AG09309 (cell line): ENCODE measurements around the gene RADIL.

ENCODE experiments used
- DNase-seq: peaks from one replicate; pipeline ENCODE4 v3.0.0-alpha.2; 2010; ENCODE audit warnings: low read depth
- H3K4me3 ChIP-seq: 2 replicates; pipeline ENCODE4 v1.5.1; 2011; ENCODE audit warnings: mild to moderate bottlenecking, low read depth, low read length, moderate library complexity; ENCODE audit not compliant: control insufficient read depth
- CTCF ChIP-seq: IDR thresholded peaks from 2 replicates; pipeline ENCODE4 v1.5.1; 2011; ENCODE audit warnings: mild to moderate bottlenecking, low read depth, low read length, inconsistent platforms; ENCODE audit not compliant: insufficient read depth, control insufficient read depth; ENCODE audit errors: missing control alignments

The RADIL gene

GRCh38 chr7:4791738-4792536 lies 91.6 kb downstream of the RADIL start:
- H3K4me3 ChIP-seq, result no peak overlapping the region
- no peak for DNase-seq
- peak; percentile 47 for TF ChIP-seq CTCF

GRCh38 chr7:4791101-4791737 lies 92.3 kb downstream of the RADIL start:
- H3K4me3 ChIP-seq, result no peak overlapping the region
- no peak for TF ChIP-seq CTCF

GRCh38 chr7:4790516-4790991 lies 93.0 kb downstream of the RADIL start:
- H3K4me3 ChIP-seq, result no peak overlapping the region
- no peak for DNase-seq
- no peak for TF ChIP-seq CTCF

More at GRCh38 chr7:4791101-4791737, 92.3 kb downstream of the RADIL start:
- no peak for DNase-seq

GRCh38 chr7:4790078-4790465 lies 93.4 kb downstream of the RADIL start:
- TF ChIP-seq CTCF, result no peak
- no peak for DNase-seq
- no peak overlapping the region for H3K4me3 ChIP-seq

GRCh38 chr7:4789194-4790077 lies 94.1 kb downstream of the RADIL start:
- H3K4me3 ChIP-seq, result no peak overlapping the region
- DNase-seq, result no peak
- no peak for TF ChIP-seq CTCF

- H3K4me3 ChIP-seq, result no peak overlapping the region
- TF ChIP-seq CTCF, result no peak
- no peak for DNase-seq
Measured at GRCh38 chr7:4788627-4789189, 94.8 kb downstream of the RADIL start.
